ENCODE data around the gene FBXO36.

GRCh38 chr2:229896857-229897256 is 25.4 kb upstream of the FBXO36 start:
- TF ChIP-seq CTCF (conservative IDR thresholded peaks at IDR 0.05 in 1 of 2, IDR thresholded peaks at IDR 0.05 in 1 of 2; ENCODE audit: low read depth in 1 of 2, low read length in 2 of 2) (no peak), EZH2 (IDR thresholded peaks at IDR 0.05; ENCODE audit: low read length, missing control alignments) (no peak)

All from fibroblast of lung (primary cell).